ENCODE measurements around the gene TAF8.

The TAF8 gene

GRCh38 chr6:42120895-42121865 is 70.9 kb downstream of the TAF8 start:
- no peak for DNase-seq (ENCODE audit: low spot score)

GRCh38 chr6:42123379-42124103 is 73.2 kb downstream of the TAF8 start:
- Histone ChIP-seq H3K4me1 (ENCODE audit: control insufficient read depth in 2 of 2, insufficient read depth in 1 of 2, low read depth in 1 of 2, low read length in 2 of 2) (no peaks in the 10 kb centered on the region), H2BK120ac (ENCODE audit: low read depth, low read length) (no peak overlapping the region), H3K4me2 (ENCODE audit: insufficient read depth, low read length, poor library complexity, severe bottlenecking) (no peak overlapping the region), H3K14ac (ENCODE audit: low read length) (no peak overlapping the region), H3K18ac (ENCODE audit: low read length) (no peak overlapping the region), H3K36me3 (replicated peaks in 1 of 2; ENCODE audit: control insufficient read depth in 2 of 2, insufficient read depth in 2 of 2, low read length in 2 of 2) (no peaks in the 10 kb centered on the region), H3K27ac (replicated peaks; ENCODE audit: low read length) (no peak overlapping the region), H2BK12ac (ENCODE audit: low read length) (no peak overlapping the region), H3K23ac (ENCODE audit: low read depth, low read length, poor library complexity) (no peak overlapping the region), H3K79me1 (ENCODE audit: low read depth, low read length) (no peaks in the 10 kb centered on the region), H2BK15ac (ENCODE audit: low read length) (no peak overlapping the region), H4K91ac (ENCODE audit: low read depth, low read length, poor library complexity) (no peak overlapping the region), H3K4ac (ENCODE audit: low read length) (no peak overlapping the region), H3K9me3 (replicated peaks in 1 of 2; ENCODE audit: control insufficient read depth in 2 of 2, insufficient read depth in 1 of 2, low read depth in 1 of 2, low read length in 2 of 2) (no peaks in the 10 kb centered on the region), H3K4me3 (ENCODE audit: low read length in 2 of 2) (no peak overlapping the region), H2AK5ac (ENCODE audit: low read depth, low read length) (no peak overlapping the region), H3K9ac (ENCODE audit: low read depth, low read length, poor library complexity) (no peak overlapping the region), H4K8ac (ENCODE audit: low read depth, low read length) (no peak overlapping the region), H2AFZ (ENCODE audit: low read length) (no peak overlapping the region), H3K27me3 (ENCODE audit: control insufficient read depth in 3 of 3, insufficient read depth in 3 of 3, low read depth in 1 of 3, low read length in 3 of 3) (peaks cover 0 to 10% (median 0%) of the 10 kb centered on the region in 3 experiments), H2BK5ac (ENCODE audit: low read length) (no peak overlapping the region)
- no peak for DNase-seq (ENCODE audit: low spot score)
- WGBS, 2 donors (ENCODE audit: extremely low coverage in 2 of 2, insufficient read length in 2 of 2, insufficient replicate concordance in 1 of 2), result no CpG with 5 or more reads among the region's 11 CpGs

More at GRCh38 chr6:42120895-42121865, 70.9 kb downstream of the TAF8 start:
- Histone ChIP-seq H3K23ac (ENCODE audit: low read depth, low read length, poor library complexity) (no peak overlapping the region), H2BK15ac (ENCODE audit: low read length) (peak overlapping the region; percentile 68), H3K27me3 (ENCODE audit: control insufficient read depth in 3 of 3, insufficient read depth in 3 of 3, low read depth in 1 of 3, low read length in 3 of 3) (peaks cover 0 to 7% (median 0%) of the 10 kb centered on the region in 3 experiments), H3K4me3 (ENCODE audit: low read length in 2 of 2) (no peak overlapping the region), H3K14ac (ENCODE audit: low read length) (no peak overlapping the region), H4K8ac (ENCODE audit: low read depth, low read length) (no peak overlapping the region), H3K4ac (ENCODE audit: low read length) (no peak overlapping the region), H3K4me1 (ENCODE audit: control insufficient read depth in 2 of 2, insufficient read depth in 1 of 2, low read depth in 1 of 2, low read length in 2 of 2) (no peaks in the 10 kb centered on the region), H3K79me1 (ENCODE audit: low read depth, low read length) (no peaks in the 10 kb centered on the region), H2AK5ac (ENCODE audit: low read depth, low read length) (peak overlapping the region; percentile 47), H3K18ac (ENCODE audit: low read length) (peak overlapping the region; percentile 72), H3K36me3 (replicated peaks in 1 of 2; ENCODE audit: control insufficient read depth in 2 of 2, insufficient read depth in 2 of 2, low read length in 2 of 2) (no peaks in the 10 kb centered on the region), H2BK12ac (ENCODE audit: low read length) (no peak overlapping the region), H4K91ac (ENCODE audit: low read depth, low read length, poor library complexity) (no peak overlapping the region), H2AFZ (ENCODE audit: low read length) (no peak overlapping the region), H2BK120ac (ENCODE audit: low read depth, low read length) (no peak overlapping the region), H3K4me2 (ENCODE audit: insufficient read depth, low read length, poor library complexity, severe bottlenecking) (no peak overlapping the region), H3K27ac (replicated peaks; ENCODE audit: low read length) (no peak overlapping the region), H3K9me3 (replicated peaks in 1 of 2; ENCODE audit: control insufficient read depth in 2 of 2, insufficient read depth in 1 of 2, low read depth in 1 of 2, low read length in 2 of 2) (no peaks in the 10 kb centered on the region), H2BK5ac (ENCODE audit: low read length) (no peak overlapping the region), H3K9ac (ENCODE audit: low read depth, low read length, poor library complexity) (peak overlapping the region; percentile 1)
- WGBS, 2 donors (ENCODE audit: extremely low coverage in 2 of 2, insufficient read length in 2 of 2, insufficient replicate concordance in 1 of 2), result no CpG with 5 or more reads among the region's 8 CpGs

DNA sequence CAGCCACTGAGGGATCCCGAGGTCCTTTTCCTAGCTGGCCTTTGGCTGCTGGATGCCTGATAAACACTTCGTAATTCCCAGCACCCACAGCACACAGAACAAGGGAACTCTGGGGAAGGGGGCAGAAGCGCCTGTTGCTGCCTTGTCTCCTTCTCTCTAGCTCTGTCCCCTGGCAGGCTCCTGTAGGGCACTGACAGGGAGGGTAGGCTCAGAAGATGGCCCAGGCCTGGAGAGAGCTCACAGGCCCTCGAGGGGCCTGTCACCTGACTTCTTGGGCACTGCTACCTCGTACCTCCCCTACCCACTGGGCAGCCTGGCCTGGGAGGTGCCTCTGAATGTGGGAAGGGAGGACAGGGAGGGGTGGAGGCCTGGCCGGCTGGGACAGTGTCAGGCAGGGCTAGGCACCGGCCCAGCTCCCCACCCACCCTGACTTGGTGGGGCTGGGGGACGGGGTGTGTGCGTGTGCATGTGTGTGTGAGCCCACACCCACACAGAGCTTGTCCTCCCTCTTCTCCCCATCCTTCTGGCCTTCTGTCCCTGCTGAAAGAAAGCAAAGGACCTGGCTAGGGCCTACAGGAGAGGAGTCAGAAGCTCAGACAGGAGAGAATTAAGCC is 74.0 kb downstream of the TAF8 start:
- no peak overlapping the region for H4K8ac ChIP-seq (ENCODE audit: low read depth, low read length)
- H2BK15ac ChIP-seq (ENCODE audit: low read length), result no peak overlapping the region
- H3K23ac ChIP-seq (ENCODE audit: low read depth, low read length, poor library complexity), result no peak overlapping the region
- no peaks in the 10 kb centered on the region for H3K79me1 ChIP-seq (ENCODE audit: low read depth, low read length)
- H2AFZ ChIP-seq (ENCODE audit: low read length), result no peak overlapping the region
- no CpG with 5 or more reads among the region's 9 CpGs for WGBS, 2 donors (ENCODE audit: extremely low coverage in 2 of 2, insufficient read length in 2 of 2, insufficient replicate concordance in 1 of 2)
- H3K4me2 ChIP-seq (ENCODE audit: insufficient read depth, low read length, poor library complexity, severe bottlenecking), result no peak overlapping the region
- no peak overlapping the region for H3K14ac ChIP-seq (ENCODE audit: low read length)
- H2BK12ac ChIP-seq (ENCODE audit: low read length), result no peak overlapping the region
- no peak overlapping the region for H2BK120ac ChIP-seq (ENCODE audit: low read depth, low read length)
- no peak overlapping the region for H3K18ac ChIP-seq (ENCODE audit: low read length)
- peaks cover 0 to 15% (median 3%) of the 10 kb centered on the region in 3 experiments for H3K27me3 ChIP-seq (ENCODE audit: control insufficient read depth in 3 of 3, insufficient read depth in 3 of 3, low read depth in 1 of 3, low read length in 3 of 3)
- H3K36me3 ChIP-seq (replicated peaks in 1 of 2; ENCODE audit: control insufficient read depth in 2 of 2, insufficient read depth in 2 of 2, low read length in 2 of 2), result no peaks in the 10 kb centered on the region
- H2BK5ac ChIP-seq (ENCODE audit: low read length), result no peak overlapping the region
- no peak for DNase-seq (ENCODE audit: low spot score)
- no peak overlapping the region for H2AK5ac ChIP-seq (ENCODE audit: low read depth, low read length)
- H3K4ac ChIP-seq (ENCODE audit: low read length), result no peak overlapping the region
- H4K91ac ChIP-seq (ENCODE audit: low read depth, low read length, poor library complexity), result no peak overlapping the region
- H3K27ac ChIP-seq (replicated peaks; ENCODE audit: low read length), result no peak overlapping the region
- H3K4me1 ChIP-seq (ENCODE audit: control insufficient read depth in 2 of 2, insufficient read depth in 1 of 2, low read depth in 1 of 2, low read length in 2 of 2), result no peaks in the 10 kb centered on the region
- no peak overlapping the region for H3K9ac ChIP-seq (ENCODE audit: low read depth, low read length, poor library complexity)
- no peaks in the 10 kb centered on the region for H3K9me3 ChIP-seq (replicated peaks in 1 of 2; ENCODE audit: control insufficient read depth in 2 of 2, insufficient read depth in 1 of 2, low read depth in 1 of 2, low read length in 2 of 2)
- H3K4me3 ChIP-seq (ENCODE audit: low read length in 2 of 2), result no peak overlapping the region

All from neuronal stem cell (in vitro differentiated cells).